H1 (cell line): Measurements from ENCODE around the gene TMEM39B. TPM values are rescaled to one million over a fixed set of nuclear protein-coding genes. Genes with fewer than 3 reads are reported as not detected.

Source experiments
- CTCF ChIA-PET: fragments of 300-600 bp; sonication (Branson Sonifier 250); formaldehyde crosslinking; loops from one replicate; lab custom pipeline; 2021; ENCODE audit not compliant: partially characterized antibody; lab: Charles Lee
- POLR2A ChIA-PET: fragments of 300-600 bp; sonication (Branson Sonifier 250); formaldehyde crosslinking; loops from one replicate; lab custom pipeline; 2021; ENCODE audit warnings: inconsistent platforms; ENCODE audit not compliant: partially characterized antibody; lab: Charles Lee
- DNase-seq, 2 experiments: peaks; one replicate each; pipeline versions ENCODE4 v3.0.0 to v3.0.0-alpha.2; 2010 to 2022; ENCODE audit warnings: low spot score in 2 of 2, low read depth in 1 of 2, mixed read lengths in 1 of 2
- FAIRE-seq: peaks from 2 replicates; lab custom pipeline; 2011; peaks lifted over from hg19 to GRCh38; lab: Jason Lieb, UNC
- H2AFZ ChIP-seq: 2 replicates; pipeline ENCODE4 v1.8.1; 2012; ENCODE audit warnings: low read length, inconsistent platforms
- H2AK5ac ChIP-seq: 2 replicates; pipeline ENCODE4 v1.6.1; 2013; ENCODE audit warnings: low read depth, low read length
- H2BK120ac ChIP-seq: replicated peaks from 2 replicates; pipeline ENCODE3; 2013; ENCODE audit warnings: low read depth, low read length, inconsistent platforms
- H2BK12ac ChIP-seq: 2 replicates; pipeline ENCODE4 v1.6.1; 2013; ENCODE audit warnings: low read depth, low read length
- H2BK15ac ChIP-seq: 2 replicates; pipeline ENCODE4 v1.6.1; 2013; ENCODE audit warnings: low read length
- H2BK20ac ChIP-seq: 2 replicates; pipeline ENCODE4 v1.6.1; 2013; ENCODE audit warnings: low read length
- H2BK5ac ChIP-seq: 2 replicates; pipeline ENCODE4 v1.6.1; 2013; ENCODE audit warnings: low read depth, low read length
- H3K14ac ChIP-seq: 2 replicates; pipeline ENCODE4 v1.6.1; 2013; ENCODE audit warnings: inconsistent platforms; ENCODE audit not compliant: insufficient read length
- H3K18ac ChIP-seq: 2 replicates; pipeline ENCODE4 v1.6.1; 2013; ENCODE audit warnings: low read length; ENCODE audit errors: extremely low read depth
- H3K23ac ChIP-seq: 2 replicates; pipeline ENCODE4 v1.6.1; 2013; ENCODE audit warnings: inconsistent platforms; ENCODE audit not compliant: insufficient read length
- H3K23me2 ChIP-seq: 2 replicates; pipeline ENCODE4 v1.6.1; 2013; ENCODE audit warnings: low read depth, low read length
- H3K27ac ChIP-seq: 2 replicates; pipeline ENCODE4 v1.6.1; 2011; ENCODE audit warnings: low read depth, low read length, inconsistent platforms
- H3K27me3 ChIP-seq, 4 experiments: replicated peaks in 1 of 4; 1 replicate in 1 of 4; 2 replicates in 3 of 4; pipeline versions ENCODE4 v1.6.1 to v1.8.1; 2011 to 2013; ENCODE audit warnings: low read length in 3 of 4, mild to moderate bottlenecking in 3 of 4, inconsistent platforms in 2 of 4, mixed read lengths in 2 of 4, moderate library complexity in 1 of 4; ENCODE audit not compliant: control insufficient read depth in 3 of 4, insufficient read depth in 3 of 4; ENCODE audit errors: extremely low read depth in 1 of 4
- H3K36me3 ChIP-seq, 4 experiments: 2 replicates each; pipeline versions ENCODE4 v1.6.1 to v1.8.1; 2011 to 2013; ENCODE audit warnings: mild to moderate bottlenecking in 4 of 4, low read length in 3 of 4, moderate library complexity in 2 of 4, control low read depth in 1 of 4, inconsistent platforms in 1 of 4; ENCODE audit not compliant: insufficient read depth in 4 of 4, control insufficient read depth in 2 of 4
- H3K4ac ChIP-seq: replicated peaks from 2 replicates; pipeline ENCODE3; 2013; ENCODE audit warnings: low read length, low read depth, mixed read lengths, inconsistent platforms; ENCODE audit not compliant: insufficient read length
- H3K4me1 ChIP-seq, 4 experiments: replicated peaks in 1 of 4; 1 replicate in 1 of 4; 2 replicates in 3 of 4; pipeline versions ENCODE4 v1.6.1 to v1.8.1; 2011 to 2013; ENCODE audit warnings: low read length in 3 of 4, inconsistent platforms in 2 of 4, mixed read lengths in 1 of 4; ENCODE audit not compliant: insufficient read depth in 4 of 4, control insufficient read depth in 3 of 4
- H3K4me2 ChIP-seq, 2 experiments: 2 replicates each; pipeline versions ENCODE4 v1.6.1 to v1.8.1; 2011 to 2013; ENCODE audit warnings: low read depth in 2 of 2, low read length in 2 of 2, control low read depth in 1 of 2, inconsistent platforms in 1 of 2, mild to moderate bottlenecking in 1 of 2; ENCODE audit not compliant: insufficient read depth in 1 of 2
- H3K4me3 ChIP-seq, 4 experiments: fragments of 200-600, 300-600 bp in 1 of 4; sonication (generic), shearing (Covaris generic), sonication (Bioruptor Twin) in 1 of 4; 2 replicates each; pipeline versions ENCODE4 v1.5.1 to v1.8.1; 2011 to 2016; ENCODE audit warnings: low read length in 4 of 4, low read depth in 3 of 4, control low read depth in 2 of 4, inconsistent platforms in 2 of 4, mild to moderate bottlenecking in 2 of 4, mixed read lengths in 1 of 4, moderate library complexity in 1 of 4; ENCODE audit not compliant: insufficient read depth in 2 of 4; ENCODE audit errors: extremely low read depth in 1 of 4
- H3K56ac ChIP-seq: replicated peaks from 2 replicates; pipeline ENCODE3; 2013; ENCODE audit warnings: low read depth, mild to moderate bottlenecking, mixed read lengths, low read length, inconsistent platforms; ENCODE audit not compliant: insufficient read length
- H3K79me1 ChIP-seq: 2 replicates; pipeline ENCODE4 v1.6.1; 2013; ENCODE audit warnings: low read depth, low read length, control low read depth
- H3K79me2 ChIP-seq, 2 experiments: 2 replicates each; pipeline versions ENCODE4 v1.6.1 to v1.8.1; 2012 to 2013; ENCODE audit warnings: low read length in 2 of 2, mild to moderate bottlenecking in 2 of 2, inconsistent platforms in 1 of 2; ENCODE audit not compliant: insufficient read depth in 2 of 2, control insufficient read depth in 1 of 2
- H3K9ac ChIP-seq, 4 experiments: replicated peaks in 1 of 4; 1 replicate in 1 of 4; 2 replicates in 3 of 4; pipeline versions ENCODE4 v1.6.1 to v1.8.1; 2011 to 2013; ENCODE audit warnings: low read depth in 3 of 4, low read length in 3 of 4, control low read depth in 2 of 4, mild to moderate bottlenecking in 2 of 4, moderate library complexity in 2 of 4, inconsistent platforms in 1 of 4; ENCODE audit errors: extremely low read depth in 1 of 4
- H3K9me3 ChIP-seq, 2 experiments: 2 replicates each; pipeline versions ENCODE4 v1.6.1 to v1.8.1; 2012 to 2013; ENCODE audit warnings: mild to moderate bottlenecking in 2 of 2, moderate library complexity in 2 of 2, control low read depth in 1 of 2, inconsistent platforms in 1 of 2, low read depth in 1 of 2, low read length in 1 of 2, mixed read lengths in 1 of 2; ENCODE audit not compliant: insufficient read depth in 2 of 2
- H4K20me1 ChIP-seq, 2 experiments: replicated peaks in 1 of 2; 2 replicates each; pipeline versions ENCODE3 to v1.8.1; 2011 to 2013; ENCODE audit warnings: inconsistent platforms in 2 of 2, low read length in 2 of 2, mild to moderate bottlenecking in 1 of 2; ENCODE audit not compliant: insufficient read depth in 2 of 2, control insufficient read depth in 1 of 2
- H4K5ac ChIP-seq: 2 replicates; pipeline ENCODE4 v1.6.1; 2013; ENCODE audit warnings: low read length, low read depth, mixed read lengths, inconsistent platforms; ENCODE audit not compliant: insufficient read length
- H4K8ac ChIP-seq: 2 replicates; pipeline ENCODE4 v1.8.0; 2013; ENCODE audit warnings: mild to moderate bottlenecking, moderate library complexity, low read length, inconsistent platforms; ENCODE audit not compliant: insufficient read depth; ENCODE audit errors: extremely low read depth
- H4K91ac ChIP-seq: replicated peaks from 2 replicates; pipeline ENCODE3; 2013; ENCODE audit warnings: low read length, mixed read lengths, inconsistent platforms; ENCODE audit not compliant: insufficient read length
- CHD1 ChIP-seq: IDR thresholded peaks from 2 replicates; pipeline ENCODE4 v1.6.1; 2012; ENCODE audit warnings: low read depth, low read length, improper control_type of control experiment
- CREB1 ChIP-seq: IDR thresholded peaks from 2 replicates; pipeline ENCODE4 v1.6.1; 2012; ENCODE audit warnings: inconsistent platforms
- EP300 ChIP-seq, 2 experiments: IDR thresholded peaks; 1 replicate in 1 of 2; 2 replicates in 1 of 2; pipeline ENCODE4 v1.6.1; 2011 to 2012; ENCODE audit warnings: low read depth in 2 of 2, low read length in 2 of 2, mild to moderate bottlenecking in 2 of 2, borderline replicate concordance in 1 of 2, inconsistent platforms in 1 of 2, moderate library complexity in 1 of 2
- KDM1A ChIP-seq: fragments of 200-600, 300-600 bp; sonication (generic); IDR thresholded peaks from 2 replicates; pipeline ENCODE4 v1.7.1; 2016; ENCODE audit warnings: mild to moderate bottlenecking, low read length, borderline replicate concordance
- POLR2AphosphoS5 ChIP-seq: IDR thresholded peaks from 2 replicates; pipeline ENCODE4 v1.6.1; 2011; ENCODE audit warnings: low read depth, low read length
- SRF ChIP-seq: IDR thresholded peaks from 2 replicates; pipeline ENCODE4 v1.6.1; 2011; ENCODE audit warnings: mild to moderate bottlenecking, low read depth, low read length, moderate library complexity
- WGBS, 2 experiments: shearing (Covaris generic) in 1 of 2; methylation state at CpG; one replicate each; pipeline versions ENCODE4 v1.1.6 to v1.1.7; 2013 to 2015; ENCODE audit warnings: low lambda C conversion rate in 2 of 2, mixed read lengths in 2 of 2, inconsistent platforms in 1 of 2, low coverage in 1 of 2, missing lambda C conversion rate in 1 of 2; ENCODE audit not compliant: insufficient replicate concordance in 2 of 2, insufficient coverage in 1 of 2, insufficient read length in 1 of 2; ENCODE audit errors: extremely low coverage in 1 of 2, missing lambda C conversion rate in 1 of 2; 5-methylcytosine and 5-hydroxymethylcytosine counted together
- polyA plus RNA-seq, 7 experiments: library from polyadenylated mRNA; depleted of rRNA in 3 of 7; stranded (reverse) in 5 of 7; unstranded in 2 of 7; fragments of >200 nt in 5 of 7; fragments of 200-250 nt in 2 of 7; gene quantifications; 1 replicate in 5 of 7; 2 replicates in 1 of 7; 4 replicates in 1 of 7; pipeline versions ENCODE4 v1.2.1 to v1.2.3, GENCODE V29; 2011 to 2013; ENCODE audit warnings: missing spikeins in 2 of 7, mixed read lengths in 2 of 7
- total RNA-seq: library from RNA; stranded (reverse); fragmentation: NEBNext Ultra II Directional; extraction: Animal tissue kit (Norgen Biotek cat#: 25700); gene quantifications from 2 replicates; pipeline ENCODE4 v1.2.1, GENCODE V29; 2021
- TF ChIP-seq, protein P1 (sequence below), 3 experiments: IDR thresholded peaks; 1 replicate in 2 of 3; 2 replicates in 1 of 3; pipeline versions ENCODE4 v1.5.1 to v1.6.1; 2011; ENCODE audit warnings: low read length in 3 of 3, mild to moderate bottlenecking in 3 of 3, inconsistent platforms in 2 of 3, low read depth in 1 of 3, moderate library complexity in 1 of 3; ENCODE audit not compliant: insufficient read depth in 1 of 3; ENCODE audit errors: control extremely low read depth in 1 of 3

TMEM39B gene
- total and polyA plus RNA-seq, 2 of the 8 experiments (the other 6 are each of a cell fraction or from before 2014, with no cell fraction given) = 25.3 to 32.7 TPM

- Histone ChIP-seq H4K5ac (no peak overlapping the region), H2AK5ac (no peak overlapping the region), H3K9ac (peak overlapping the region in 2 of 4 experiments; percentile 25 to 26; a peak in 3 of 7 replicates), H3K56ac (no peak overlapping the region), H4K8ac (no peak overlapping the region), H3K4me3 (no peak overlapping the region), H2BK15ac (no peak overlapping the region), H3K27me3 (no peaks in the 10 kb centered on the region), H4K20me1 (peaks cover 6 to 8% of the 10 kb centered on the region in 2 experiments), H3K79me1 (no peaks in the 10 kb centered on the region), H3K9me3 (no peaks in the 10 kb centered on the region), H3K27ac (0 out of 2 replicates have a peak overlapping the region, but pooled peaks have one; percentile 32), H4K91ac (no peak overlapping the region), H2BK12ac (no peak overlapping the region), H3K79me2 (no peaks in the 10 kb centered on the region), H3K4ac (no peak overlapping the region), H3K4me1 (peaks cover 3 to 21% (median 11%) of the 10 kb centered on the region in 4 experiments), H2AFZ (no peak overlapping the region), H2BK120ac (no peak overlapping the region), H2BK20ac (no peak overlapping the region), H3K18ac (no peak overlapping the region), H3K23me2 (no peaks in the 10 kb centered on the region), H3K14ac (no peak overlapping the region), H3K23ac (no peak overlapping the region), H3K36me3 (peaks cover 10 to 35% (median 15%) of the 10 kb centered on the region in 4 experiments; a peak in 7 of 8 replicates), H2BK5ac (no peak overlapping the region), H3K4me2 (peak overlapping the region; percentile 33 to 39; a peak in 2 of 4 replicates)
- CTCF ChIA-PET = interaction anchor here (0.6 to 3.0 kb wide), 17 partner anchors 8 to 789 kb away, joined by 3 to 22 read pairs (median 5); partner anchors contain the start of gene TMEM39B
- TF ChIP-seq CREB1 (no peak), KDM1A (no peak), CHD1 (no peak), EP300 (IDR thresholded peaks at IDR 0.05; ENCODE audit: borderline replicate concordance in 1 of 2, low read depth in 2 of 2, low read length in 2 of 2) (no peak), SRF (no peak), POLR2AphosphoS5 (0 out of 2 replicates have a peak, but pooled peaks have one; percentile 3)
- TF ChIP-seq, protein P1, sequence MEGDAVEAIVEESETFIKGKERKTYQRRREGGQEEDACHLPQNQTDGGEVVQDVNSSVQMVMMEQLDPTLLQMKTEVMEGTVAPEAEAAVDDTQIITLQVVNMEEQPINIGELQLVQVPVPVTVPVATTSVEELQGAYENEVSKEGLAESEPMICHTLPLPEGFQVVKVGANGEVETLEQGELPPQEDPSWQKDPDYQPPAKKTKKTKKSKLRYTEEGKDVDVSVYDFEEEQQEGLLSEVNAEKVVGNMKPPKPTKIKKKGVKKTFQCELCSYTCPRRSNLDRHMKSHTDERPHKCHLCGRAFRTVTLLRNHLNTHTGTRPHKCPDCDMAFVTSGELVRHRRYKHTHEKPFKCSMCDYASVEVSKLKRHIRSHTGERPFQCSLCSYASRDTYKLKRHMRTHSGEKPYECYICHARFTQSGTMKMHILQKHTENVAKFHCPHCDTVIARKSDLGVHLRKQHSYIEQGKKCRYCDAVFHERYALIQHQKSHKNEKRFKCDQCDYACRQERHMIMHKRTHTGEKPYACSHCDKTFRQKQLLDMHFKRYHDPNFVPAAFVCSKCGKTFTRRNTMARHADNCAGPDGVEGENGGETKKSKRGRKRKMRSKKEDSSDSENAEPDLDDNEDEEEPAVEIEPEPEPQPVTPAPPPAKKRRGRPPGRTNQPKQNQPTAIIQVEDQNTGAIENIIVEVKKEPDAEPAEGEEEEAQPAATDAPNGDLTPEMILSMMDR (IDR thresholded peaks at IDR 0.05; ENCODE audit: control extremely low read depth in 1 of 3, insufficient read depth in 1 of 3, low read depth in 1 of 3, low read length in 3 of 3) = no peak
- POLR2A ChIA-PET = interaction anchor here (0.6 to 4.9 kb wide), 9 partner anchors 10 to 966 kb away, joined by 3 to 64 read pairs (median 3); partner anchors contain the start of genes KHDRBS1, KPNA6 and TMEM39B
- FAIRE-seq = no peak
- no peak for DNase-seq
- WGBS, 2 experiments = 89% methylated on average over 4 of the region's 4 CpGs; no CpG with 5 or more reads in 1 of the 2 experiments
These were observed 9.9 kb upstream of the TMEM39B start for GRCh38 chr1:32062867-32063230.
